Uterus (tissue), 4 donors: ENCODE measurements around the gene PCMTD2. TPM values are rescaled to one million over a fixed set of nuclear protein-coding genes. Genes with fewer than 3 reads are reported as not detected.
A peak's percentile ranks its signal among the peaks of the same experiment; 100 is the strongest.

Experiments
- DNase-seq, 2 donors: peaks; one replicate each; pipeline ENCODE4 v3.0.0-alpha.2; 2019 to 2020
- H3K27ac ChIP-seq, 2 donors: fragments of 200-600 bp; sonication (generic); 1 replicate in 1 of 2; 2 replicates in 1 of 2; pipeline ENCODE4 v1.5.1; 2016 to 2018
- H3K27me3 ChIP-seq, 2 donors: fragments of 200-600 bp; sonication (generic); one replicate each; pipeline ENCODE4 v1.5.1; 2018 to 2019; ENCODE audit warnings: control low read depth in 1 of 2
- H3K36me3 ChIP-seq, 2 donors: fragments of 200-600 bp; sonication (generic); one replicate each; pipeline ENCODE4 v1.5.1; 2019; ENCODE audit warnings: control low read depth in 1 of 2
- H3K4me1 ChIP-seq, 2 donors: fragments of 200-600 bp; sonication (generic); one replicate each; pipeline ENCODE4 v1.5.1; 2018 to 2019; ENCODE audit warnings: control low read depth in 1 of 2
- H3K4me3 ChIP-seq, 2 donors: fragments of 200-600 bp; sonication (generic); 1 replicate in 1 of 2; 2 replicates in 1 of 2; pipeline ENCODE4 v1.5.1; 2018 to 2019; ENCODE audit warnings: mild to moderate bottlenecking in 1 of 2
- H3K9me3 ChIP-seq, 2 donors: fragments of 200-600 bp; sonication (generic); one replicate each; pipeline ENCODE4 v1.5.1; 2019; ENCODE audit warnings: control low read depth in 1 of 2
- POLR2A ChIP-seq, 2 donors: fragments of 450-650 bp; IDR thresholded peaks; one replicate each; pipeline ENCODE4 v1.6.1; 2016; ENCODE audit warnings: antibody characterized with exemption in 2 of 2, mild to moderate bottlenecking in 1 of 2, moderate library complexity in 1 of 2
- intact Hi-C: fragments of 100-400 bp; cut with DNase I; formaldehyde crosslinking; loops from one replicate; pipeline ENCODE4 v1.15.1; 2023; ENCODE audit warnings: low total_unique reads
- total RNA-seq, 4 donors: library from RNA; depleted of rRNA in 3 of 4; stranded (reverse); fragments of >200 nt in 3 of 4; gene quantifications; one replicate each; pipeline versions ENCODE4 v1.1.0 to v1.2.4, GENCODE V29; 2014 to 2023
- TF ChIP-seq, protein P1 (sequence below), 4 experiments: fragments of 200-600 bp in 2 of 4; fragments of 450-650 bp in 2 of 4; sonication (generic) in 2 of 4; IDR thresholded peaks; one replicate each; pipeline ENCODE4 v1.5.1; 2016 to 2019; ENCODE audit warnings: antibody characterized with exemption in 4 of 4, mild to moderate bottlenecking in 2 of 4, moderate library complexity in 1 of 4
- donor health status: DM: yes; HTN: yes; CAD: no.

Gene PCMTD2
- total RNA-seq, 4 donors from 2014 or later = 50.5 to 162 (median 66.1) TPM

DNA sequence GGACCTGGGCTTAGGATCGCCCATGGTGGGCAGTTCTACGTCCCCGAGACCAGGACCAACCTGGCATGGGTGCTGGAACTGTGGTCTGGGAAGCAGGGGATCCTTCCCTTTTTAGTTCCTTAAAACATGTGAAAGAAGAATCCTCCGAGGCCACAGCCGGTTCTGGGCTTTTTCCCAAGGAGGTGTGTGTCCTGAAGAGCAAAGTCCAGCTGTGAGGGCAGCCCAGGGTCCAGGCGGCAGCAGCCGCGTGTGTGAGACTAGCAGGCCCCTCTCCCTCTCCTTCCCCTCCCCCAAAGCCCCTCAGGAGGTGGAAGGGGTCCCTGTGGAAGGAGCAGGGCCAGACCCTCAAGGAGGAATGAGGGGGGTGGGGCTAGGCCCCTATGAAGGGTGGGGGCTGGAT lies 35.1 kb upstream of the PCMTD2 start:
- no peaks in the 10 kb centered on the region for H3K27me3 ChIP-seq
- no peak overlapping the region for H3K27ac ChIP-seq
- intact Hi-C loops = no loop called here
- no peak overlapping the region for H3K4me3 ChIP-seq
- no peaks in the 10 kb centered on the region for H3K4me1 ChIP-seq
- no peak for DNase-seq
- TF ChIP-seq POLR2A (IDR thresholded peaks at IDR 0.05) = no peak
- TF ChIP-seq, protein P1, sequence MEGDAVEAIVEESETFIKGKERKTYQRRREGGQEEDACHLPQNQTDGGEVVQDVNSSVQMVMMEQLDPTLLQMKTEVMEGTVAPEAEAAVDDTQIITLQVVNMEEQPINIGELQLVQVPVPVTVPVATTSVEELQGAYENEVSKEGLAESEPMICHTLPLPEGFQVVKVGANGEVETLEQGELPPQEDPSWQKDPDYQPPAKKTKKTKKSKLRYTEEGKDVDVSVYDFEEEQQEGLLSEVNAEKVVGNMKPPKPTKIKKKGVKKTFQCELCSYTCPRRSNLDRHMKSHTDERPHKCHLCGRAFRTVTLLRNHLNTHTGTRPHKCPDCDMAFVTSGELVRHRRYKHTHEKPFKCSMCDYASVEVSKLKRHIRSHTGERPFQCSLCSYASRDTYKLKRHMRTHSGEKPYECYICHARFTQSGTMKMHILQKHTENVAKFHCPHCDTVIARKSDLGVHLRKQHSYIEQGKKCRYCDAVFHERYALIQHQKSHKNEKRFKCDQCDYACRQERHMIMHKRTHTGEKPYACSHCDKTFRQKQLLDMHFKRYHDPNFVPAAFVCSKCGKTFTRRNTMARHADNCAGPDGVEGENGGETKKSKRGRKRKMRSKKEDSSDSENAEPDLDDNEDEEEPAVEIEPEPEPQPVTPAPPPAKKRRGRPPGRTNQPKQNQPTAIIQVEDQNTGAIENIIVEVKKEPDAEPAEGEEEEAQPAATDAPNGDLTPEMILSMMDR (IDR thresholded peaks at IDR 0.05) = no peak
- no peaks in the 10 kb centered on the region for H3K36me3 ChIP-seq
- H3K9me3 ChIP-seq = no peaks in the 10 kb centered on the region

DNA sequence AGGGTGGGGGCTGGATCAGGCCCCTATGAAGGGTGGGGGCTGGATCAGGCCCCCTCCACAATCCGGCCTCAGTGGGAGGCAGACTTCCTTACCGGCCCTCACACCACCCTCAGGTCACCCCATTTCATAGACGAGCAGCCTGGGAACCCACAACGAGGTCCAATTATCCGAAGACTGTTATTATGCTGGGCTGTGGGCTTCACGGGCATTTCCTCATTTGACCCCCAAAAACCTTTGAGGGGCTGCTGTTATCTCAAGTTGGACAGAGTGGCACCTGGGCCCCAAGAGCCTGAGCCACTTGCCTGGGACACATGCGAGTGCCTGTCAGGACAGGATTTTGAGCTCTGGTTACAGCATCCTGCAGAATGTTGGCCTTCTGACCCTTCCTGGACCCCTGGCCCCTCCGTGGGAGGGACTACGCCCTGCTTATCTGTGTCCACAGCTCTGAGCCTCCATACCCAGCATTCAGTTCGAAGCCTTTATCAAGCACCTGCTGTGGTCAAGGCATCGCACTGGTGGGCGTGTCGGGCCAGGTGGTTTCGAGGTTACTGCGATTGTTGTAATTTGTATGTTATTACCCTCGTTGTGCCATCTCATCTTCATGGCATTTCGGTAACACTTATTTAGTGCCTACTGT lies 34.5 kb upstream of the PCMTD2 start:
- Histone ChIP-seq H3K36me3 (no peaks in the 10 kb centered on the region), H3K27me3 (no peaks in the 10 kb centered on the region), H3K27ac (no peak overlapping the region), H3K4me1 (no peaks in the 10 kb centered on the region), H3K4me3 (no peak overlapping the region), H3K9me3 (no peaks in the 10 kb centered on the region)
- intact Hi-C loops = no loop called here
- TF ChIP-seq, protein P1 (IDR thresholded peaks at IDR 0.05) = no peak
- no peak for TF ChIP-seq POLR2A (IDR thresholded peaks at IDR 0.05)
- DNase-seq = no peak

DNA sequence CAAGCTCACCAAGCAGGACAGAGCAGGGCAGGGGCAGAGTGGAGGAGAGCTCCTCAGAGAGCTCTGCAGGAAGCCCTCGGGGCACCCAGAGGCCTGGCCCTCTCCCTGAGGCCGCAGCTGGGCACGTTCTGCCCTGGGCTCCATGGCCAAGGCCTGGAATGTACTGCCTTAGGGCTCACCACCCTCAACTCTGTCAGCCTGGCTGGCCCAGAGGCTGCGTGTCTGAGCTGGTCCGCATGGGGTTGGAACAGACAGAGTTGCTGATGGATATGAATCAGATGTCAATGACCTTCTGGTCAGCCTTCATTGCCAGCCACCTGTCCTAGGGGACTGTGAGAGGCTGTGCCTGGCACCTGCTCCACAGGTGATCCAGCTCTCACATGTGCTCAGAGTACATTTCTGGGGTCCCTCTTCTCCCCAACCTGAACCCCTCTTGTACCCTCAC lies 33.2 kb upstream of the PCMTD2 start:
- Histone ChIP-seq H3K4me1 (no peaks in the 10 kb centered on the region), H3K27ac (no peak overlapping the region), H3K36me3 (no peaks in the 10 kb centered on the region), H3K4me3 (no peak overlapping the region), H3K27me3 (no peaks in the 10 kb centered on the region), H3K9me3 (no peaks in the 10 kb centered on the region)
- intact Hi-C loops = no loop called here
- TF ChIP-seq, protein P1 (IDR thresholded peaks at IDR 0.05) = no peak
- TF ChIP-seq POLR2A (IDR thresholded peaks at IDR 0.05) = no peak
- DNase-seq = no peak

DNA sequence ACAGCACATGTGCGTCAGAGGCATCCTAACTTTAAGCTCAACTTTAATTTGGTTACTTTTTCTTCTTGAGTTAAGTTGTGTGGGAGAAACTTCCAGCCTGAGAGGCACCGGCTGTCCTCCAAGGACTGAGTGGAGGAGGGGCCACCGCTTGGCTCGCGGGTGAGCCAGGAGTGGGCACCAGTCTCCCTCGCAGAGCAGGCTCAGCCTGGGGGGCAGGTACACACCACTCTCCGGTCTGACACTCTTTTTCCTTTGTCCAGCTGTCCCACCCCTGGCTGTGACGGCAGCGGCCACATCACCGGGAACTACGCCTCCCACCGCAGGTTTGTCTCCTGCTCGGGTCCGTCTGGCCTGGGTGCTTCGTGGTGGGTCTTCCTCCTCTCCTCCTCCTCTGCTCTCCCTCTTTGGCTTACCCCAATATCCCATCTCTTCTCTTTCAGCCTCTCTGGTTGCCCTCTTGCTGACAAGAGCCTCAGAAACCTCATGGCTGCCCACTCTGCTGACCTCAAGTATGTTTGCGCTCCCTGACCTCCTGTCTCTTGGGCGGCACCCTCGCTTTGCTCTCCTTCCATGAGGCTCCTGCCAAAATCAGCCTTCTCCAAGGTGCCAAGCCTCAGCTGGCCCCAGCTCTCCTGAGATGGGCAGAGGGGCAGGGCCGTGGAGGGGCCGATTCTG lies 32.6 kb upstream of the PCMTD2 start:
- TF ChIP-seq, protein P1 (IDR thresholded peaks at IDR 0.05) = no peak
- no peak for TF ChIP-seq POLR2A (IDR thresholded peaks at IDR 0.05)
- H3K9me3 ChIP-seq = no peaks in the 10 kb centered on the region
- DNase-seq = no peak
- intact Hi-C loops = no loop called here
- no peaks in the 10 kb centered on the region for H3K4me1 ChIP-seq
- H3K27me3 ChIP-seq = no peaks in the 10 kb centered on the region
- no peak overlapping the region for H3K27ac ChIP-seq
- no peak overlapping the region for H3K4me3 ChIP-seq
- no peaks in the 10 kb centered on the region for H3K36me3 ChIP-seq

DNA sequence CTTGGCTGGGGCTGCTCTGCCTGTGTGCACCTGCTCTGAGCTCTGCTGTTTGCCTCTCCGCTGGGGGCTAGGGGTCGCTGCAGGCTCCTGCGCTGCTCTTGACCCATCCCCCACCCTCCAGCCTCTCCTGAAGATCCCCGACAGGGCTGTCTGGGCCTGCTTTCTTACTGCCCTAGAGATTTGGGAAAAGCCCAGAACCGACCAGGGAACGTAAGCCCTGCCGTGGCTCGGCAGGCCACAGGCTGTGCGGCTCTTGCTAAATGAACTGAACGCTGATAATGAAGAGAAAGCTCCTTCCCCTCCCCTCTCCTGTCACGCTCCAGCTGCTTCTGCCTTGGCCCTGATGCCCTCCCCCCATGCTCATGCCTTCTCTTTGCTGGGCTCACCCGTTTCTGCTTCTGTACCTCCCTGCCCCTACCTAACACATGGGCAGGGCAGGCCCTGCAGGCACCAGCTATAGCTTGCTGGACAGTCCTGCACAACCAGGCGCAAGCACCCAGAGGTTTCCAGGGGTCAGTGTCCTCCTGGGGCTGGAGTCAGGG lies 32.0 kb upstream of the PCMTD2 start:
- DNase-seq = peak in 1 of 2 donors; percentile 23
- TF ChIP-seq, protein P1 (IDR thresholded peaks at IDR 0.05) = peak in 2 of 4 experiments; percentile 9 to 12
- no peak for TF ChIP-seq POLR2A (IDR thresholded peaks at IDR 0.05)
- Histone ChIP-seq H3K4me3 (no peak overlapping the region), H3K36me3 (no peaks in the 10 kb centered on the region), H3K27me3 (no peaks in the 10 kb centered on the region), H3K9me3 (no peaks in the 10 kb centered on the region), H3K4me1 (no peaks in the 10 kb centered on the region), H3K27ac (no peak overlapping the region)
- intact Hi-C loops = no loop called here
